Astrocyte (in vitro differentiated cells and primary cell): ENCODE results near the gene ATRNL1.

Experiments used
- CTCF ChIP-seq: IDR thresholded peaks from 2 replicates; pipeline ENCODE4 v1.5.1; 2011; ENCODE audit warnings: low read depth, mild to moderate bottlenecking, inconsistent platforms, low read length, moderate library complexity; ENCODE audit not compliant: insufficient read depth
- EZH2 ChIP-seq: IDR thresholded peaks from 2 replicates; pipeline ENCODE4 v1.6.1; 2012; ENCODE audit warnings: mild to moderate bottlenecking, low read length, inconsistent platforms; ENCODE audit not compliant: insufficient read depth

GRCh38 chr10:115082506-115082905, 10.7 kb upstream of the ATRNL1 start:
- no peak for TF ChIP-seq CTCF
- no peak for TF ChIP-seq EZH2
